Measurements from ENCODE around the gene MFSD2A. TPM values are rescaled to one million over a fixed set of nuclear protein-coding genes. Genes with fewer than 3 reads are reported as not detected.

Gene MFSD2A
- total RNA-seq, 1 donor from 2014 or later: 110 TPM

DNA sequence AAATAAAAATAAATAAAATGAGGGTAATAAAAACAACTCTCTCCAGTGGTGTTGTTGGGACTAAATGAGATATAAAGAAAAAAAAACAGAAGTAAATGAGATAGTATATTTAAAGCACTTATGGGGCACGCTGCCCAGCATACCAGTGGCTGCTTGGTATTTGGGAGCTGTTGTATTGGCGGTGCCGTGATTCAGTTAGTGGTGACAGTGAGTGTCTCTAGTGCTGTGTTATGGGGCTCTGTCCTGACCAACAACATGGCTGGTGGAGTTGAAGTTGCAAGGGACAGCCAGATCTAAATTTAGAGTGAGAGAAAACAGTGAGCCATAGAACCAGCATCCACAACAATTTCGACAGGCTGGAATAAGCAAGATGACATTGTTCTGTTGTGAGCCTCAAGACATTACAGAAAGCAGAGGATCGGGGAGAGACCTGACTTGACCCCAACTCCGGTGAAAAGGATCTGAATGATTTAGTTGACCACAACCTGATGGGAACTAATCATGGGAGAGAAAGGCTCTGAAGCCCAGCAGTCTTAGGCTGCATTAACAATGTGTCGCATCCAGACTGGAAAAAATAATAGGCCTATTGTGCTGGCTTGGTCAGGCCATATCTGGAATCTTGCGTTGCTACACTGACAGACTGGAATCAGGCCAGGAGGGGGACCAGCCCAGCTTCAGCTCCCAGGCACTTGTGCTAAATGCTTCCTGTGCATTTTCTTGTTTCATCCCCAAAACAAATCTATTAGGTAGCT is 2.4 kb upstream of the MFSD2A start:
- intact Hi-C loops (cut with DNase I): no loop called here
- no peak overlapping the region for H3K4me3 ChIP-seq
- H3K36me3 ChIP-seq: no peaks in the 10 kb centered on the region
- H3K27ac ChIP-seq: no peak overlapping the region
- DNase-seq (no peak), ATAC-seq (no peak)
- no peaks in the 10 kb centered on the region for H3K27me3 ChIP-seq (ENCODE audit: low read depth)
- peaks cover 28% of the 10 kb centered on the region for H3K4me1 ChIP-seq
- TF ChIP-seq, protein P1, sequence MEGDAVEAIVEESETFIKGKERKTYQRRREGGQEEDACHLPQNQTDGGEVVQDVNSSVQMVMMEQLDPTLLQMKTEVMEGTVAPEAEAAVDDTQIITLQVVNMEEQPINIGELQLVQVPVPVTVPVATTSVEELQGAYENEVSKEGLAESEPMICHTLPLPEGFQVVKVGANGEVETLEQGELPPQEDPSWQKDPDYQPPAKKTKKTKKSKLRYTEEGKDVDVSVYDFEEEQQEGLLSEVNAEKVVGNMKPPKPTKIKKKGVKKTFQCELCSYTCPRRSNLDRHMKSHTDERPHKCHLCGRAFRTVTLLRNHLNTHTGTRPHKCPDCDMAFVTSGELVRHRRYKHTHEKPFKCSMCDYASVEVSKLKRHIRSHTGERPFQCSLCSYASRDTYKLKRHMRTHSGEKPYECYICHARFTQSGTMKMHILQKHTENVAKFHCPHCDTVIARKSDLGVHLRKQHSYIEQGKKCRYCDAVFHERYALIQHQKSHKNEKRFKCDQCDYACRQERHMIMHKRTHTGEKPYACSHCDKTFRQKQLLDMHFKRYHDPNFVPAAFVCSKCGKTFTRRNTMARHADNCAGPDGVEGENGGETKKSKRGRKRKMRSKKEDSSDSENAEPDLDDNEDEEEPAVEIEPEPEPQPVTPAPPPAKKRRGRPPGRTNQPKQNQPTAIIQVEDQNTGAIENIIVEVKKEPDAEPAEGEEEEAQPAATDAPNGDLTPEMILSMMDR (IDR thresholded peaks at IDR 0.05): no peak
- H3K9me3 ChIP-seq: no peaks in the 10 kb centered on the region

DNA sequence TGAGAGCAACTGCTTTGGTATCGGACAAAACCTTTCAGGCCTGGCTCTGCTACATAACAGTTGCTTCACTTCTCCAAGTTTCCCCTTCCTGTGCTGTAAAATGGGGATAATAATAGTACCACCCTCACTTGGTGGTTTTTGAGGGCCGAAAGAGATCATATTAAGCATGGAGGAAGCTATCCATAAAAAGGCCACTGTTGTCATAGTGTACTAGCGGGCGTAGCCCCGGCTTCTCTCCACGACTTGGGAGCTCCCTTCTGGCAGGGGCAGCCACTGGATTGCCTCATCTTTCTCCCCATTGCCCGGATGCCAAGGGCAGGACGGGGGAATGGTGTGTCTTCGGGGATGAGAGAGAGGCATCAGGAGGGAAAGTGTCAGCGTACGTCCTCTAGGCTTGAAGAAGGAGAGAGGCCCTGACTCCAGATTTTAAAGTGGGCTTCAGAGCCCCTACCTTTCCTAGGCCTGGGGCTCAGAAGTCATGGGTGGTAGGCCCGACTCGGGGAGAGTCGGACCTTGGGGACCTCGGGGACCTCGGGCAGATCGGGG is 548 bp upstream of the MFSD2A start:
- no peaks in the 10 kb centered on the region for H3K9me3 ChIP-seq
- no peaks in the 10 kb centered on the region for H3K27me3 ChIP-seq (ENCODE audit: low read depth)
- DNase-seq (no peak), ATAC-seq (peak; percentile 7 to 25)
- intact Hi-C loops (cut with DNase I): no loop called here
- H3K36me3 ChIP-seq: no peaks in the 10 kb centered on the region
- TF ChIP-seq, protein P1 (IDR thresholded peaks at IDR 0.05): no peak
- H3K4me3 ChIP-seq: peak overlapping the region; percentile 70
- H3K4me1 ChIP-seq: peaks cover 36% of the 10 kb centered on the region
- peak overlapping the region; percentile 82 for H3K27ac ChIP-seq

DNA sequence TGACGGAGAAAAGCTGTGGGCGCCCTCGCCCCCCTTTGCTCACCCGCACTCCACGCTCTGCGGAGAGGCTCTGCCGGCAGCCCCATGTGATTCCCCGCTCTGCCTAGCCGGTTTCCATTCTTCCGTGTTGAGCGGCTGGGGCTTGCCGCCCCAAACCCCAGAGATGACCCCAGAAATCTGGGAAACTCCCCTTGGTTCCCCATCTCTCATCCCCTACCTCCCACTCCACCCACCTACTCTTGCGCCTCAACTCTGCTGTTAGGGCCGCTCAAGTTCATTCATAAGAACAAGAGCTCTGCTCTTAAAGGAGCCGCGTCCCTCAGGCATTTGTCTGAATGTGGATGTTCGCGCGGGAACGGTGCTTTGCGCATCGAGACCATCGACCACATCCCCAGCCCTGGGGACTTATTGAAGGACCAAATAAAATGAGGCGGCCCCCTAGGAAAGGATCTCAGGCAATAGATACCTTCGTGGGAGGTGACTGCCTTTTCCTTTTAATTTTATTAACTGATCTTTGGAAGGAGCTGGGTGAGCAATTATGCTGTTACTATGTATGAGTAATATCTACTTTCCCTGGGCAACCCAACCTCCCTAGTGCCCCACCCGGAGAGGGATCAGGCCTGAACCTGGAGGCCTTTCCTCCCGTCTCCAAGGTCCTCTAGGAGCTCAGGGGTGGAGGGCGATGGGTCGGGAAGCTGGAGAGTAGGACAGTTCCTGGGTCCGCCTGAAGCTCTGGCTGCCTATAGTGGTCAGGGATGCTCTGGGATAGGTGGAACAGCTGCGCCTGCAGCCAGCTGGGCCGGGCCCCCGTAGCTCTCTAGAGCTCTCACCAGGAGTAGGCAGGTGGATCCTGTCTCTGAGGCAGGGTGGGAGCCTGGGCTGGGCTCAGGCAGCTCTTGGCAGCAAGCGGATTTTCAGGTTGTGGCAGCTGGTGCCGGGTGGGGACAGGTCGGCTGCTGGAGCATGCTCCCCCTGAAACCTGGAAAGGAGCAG is 898 bp downstream of the MFSD2A start:
- Histone ChIP-seq H3K4me3 (peak overlapping the region; percentile 70), H3K27ac (peak overlapping the region; percentile 82), H3K27me3 (ENCODE audit: low read depth) (no peaks in the 10 kb centered on the region), H3K9me3 (no peaks in the 10 kb centered on the region), H3K36me3 (no peaks in the 10 kb centered on the region), H3K4me1 (peaks cover 47% of the 10 kb centered on the region)
- ATAC-seq (peak; percentile 10 to 19), DNase-seq (no peak)
- TF ChIP-seq, protein P1 (IDR thresholded peaks at IDR 0.05): no peak
- intact Hi-C loops (cut with DNase I): no loop called here

DNA sequence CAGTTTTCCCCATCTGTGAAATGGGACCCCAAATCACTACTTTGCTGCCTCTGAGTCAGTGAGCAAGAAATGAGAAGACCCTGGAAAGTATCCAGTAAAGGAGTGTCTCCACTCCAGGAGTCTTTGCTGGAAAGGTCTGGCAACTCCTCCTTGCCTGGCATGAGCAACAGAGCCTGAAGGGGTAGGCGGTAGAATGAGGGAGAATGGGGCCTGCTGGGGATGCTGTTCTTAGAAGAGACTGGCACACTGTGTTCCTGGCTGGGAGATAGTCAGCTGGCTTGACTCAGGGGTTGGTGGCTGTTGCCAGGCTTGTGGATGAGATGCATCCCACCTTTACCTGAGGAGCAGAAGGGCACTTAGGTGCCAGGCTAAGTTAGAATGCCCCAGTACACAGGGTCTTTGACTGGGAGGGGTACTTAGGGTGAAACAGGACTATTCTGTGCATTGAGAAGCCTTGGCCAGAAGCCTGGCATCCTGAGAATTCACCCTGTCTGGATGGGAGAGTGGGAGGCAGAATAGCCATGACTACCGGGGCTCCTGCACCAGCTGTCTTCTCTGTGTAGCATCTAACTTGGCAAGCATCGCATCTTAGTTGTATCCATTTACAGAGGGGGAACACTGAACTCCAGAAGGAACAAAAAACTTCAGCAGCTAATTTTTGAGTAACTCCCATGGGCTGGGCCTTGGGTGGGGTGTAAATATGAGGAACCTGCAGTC is 2.5 kb downstream of the MFSD2A start:
- Histone ChIP-seq H3K27ac (peak overlapping the region; percentile 82), H3K9me3 (no peaks in the 10 kb centered on the region), H3K4me1 (peaks cover 49% of the 10 kb centered on the region), H3K27me3 (ENCODE audit: low read depth) (no peaks in the 10 kb centered on the region), H3K36me3 (no peaks in the 10 kb centered on the region), H3K4me3 (peak overlapping the region; percentile 70)
- TF ChIP-seq, protein P1 (IDR thresholded peaks at IDR 0.05): no peak
- ATAC-seq (no peak), DNase-seq (no peak)
- intact Hi-C loops (cut with DNase I): no loop called here

Data from lower lobe of right lung (tissue), 2 donors.